Activated T-cell treated with anti-CD3 and anti-CD28 coated beads, Interleukin-2, amount 50 U/mL, for 24 hours (primary cell): ENCODE measurements around the gene PSMC5.

Experiments
- DNase-seq: peaks from one replicate; pipeline ENCODE4 v3.0.0-alpha.2; 2020
- H3K27ac Mint-ChIP-seq: 2 replicates; pipeline ENCODE4 v1.8.0; 2020; ENCODE audit warnings: mild to moderate bottlenecking, mixed read lengths
- H3K27me3 Mint-ChIP-seq: 2 replicates; pipeline ENCODE4 v1.8.0; 2020; ENCODE audit warnings: mixed read lengths
- H3K36me3 Mint-ChIP-seq: 2 replicates; pipeline ENCODE4 v1.8.0; 2020; ENCODE audit warnings: low read depth, mixed read lengths
- H3K4me1 Mint-ChIP-seq: 2 replicates; pipeline ENCODE4 v1.8.0; 2020; ENCODE audit warnings: low read depth, mixed read lengths
- H3K4me3 Mint-ChIP-seq: 2 replicates; pipeline ENCODE4 v1.8.0; 2020; ENCODE audit warnings: mild to moderate bottlenecking, moderate library complexity, mixed read lengths
- H3K9me3 Mint-ChIP-seq: 2 replicates; pipeline ENCODE4 v1.8.0; 2020; ENCODE audit warnings: mixed read lengths

Gene PSMC5

GRCh38 chr17:63809970-63810369, 17.3 kb upstream of the PSMC5 start:
- Mint-ChIP-seq H3K36me3 (peaks cover 98% of the 10 kb centered on the region), H3K4me1 (peaks cover 13% of the 10 kb centered on the region), H3K27ac (no peak overlapping the region), H3K9me3 (no peaks in the 10 kb centered on the region), H3K4me3 (no peak overlapping the region), H3K27me3 (no peaks in the 10 kb centered on the region)
- DNase-seq: no peak

DNA sequence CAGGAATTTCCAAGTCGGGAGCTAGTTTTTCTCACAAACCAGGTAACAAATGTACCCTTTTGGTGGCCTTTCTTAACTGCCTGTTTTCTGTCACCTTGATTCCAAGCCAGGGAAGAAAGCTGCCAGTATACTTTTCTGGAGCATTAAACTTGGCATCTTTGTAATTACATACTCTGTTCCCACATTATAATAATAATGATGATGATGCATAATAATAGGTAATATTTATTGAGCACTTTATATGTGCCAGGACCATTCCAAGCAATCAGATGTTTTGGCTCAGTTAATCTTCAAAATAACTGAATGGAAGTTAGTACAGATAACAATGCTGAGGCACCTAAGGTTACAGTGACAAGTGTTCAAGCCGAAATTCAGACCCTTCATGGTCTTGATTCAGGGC, 11.1 kb upstream of the PSMC5 start:
- H3K4me3 Mint-ChIP-seq: no peak overlapping the region
- H3K27ac Mint-ChIP-seq: peak overlapping the region; percentile 84
- H3K4me1 Mint-ChIP-seq: peaks cover 12% of the 10 kb centered on the region
- no peaks in the 10 kb centered on the region for H3K27me3 Mint-ChIP-seq
- H3K9me3 Mint-ChIP-seq: no peaks in the 10 kb centered on the region
- DNase-seq: no peak
- H3K36me3 Mint-ChIP-seq: peaks cover 100% of the 10 kb centered on the region

DNA sequence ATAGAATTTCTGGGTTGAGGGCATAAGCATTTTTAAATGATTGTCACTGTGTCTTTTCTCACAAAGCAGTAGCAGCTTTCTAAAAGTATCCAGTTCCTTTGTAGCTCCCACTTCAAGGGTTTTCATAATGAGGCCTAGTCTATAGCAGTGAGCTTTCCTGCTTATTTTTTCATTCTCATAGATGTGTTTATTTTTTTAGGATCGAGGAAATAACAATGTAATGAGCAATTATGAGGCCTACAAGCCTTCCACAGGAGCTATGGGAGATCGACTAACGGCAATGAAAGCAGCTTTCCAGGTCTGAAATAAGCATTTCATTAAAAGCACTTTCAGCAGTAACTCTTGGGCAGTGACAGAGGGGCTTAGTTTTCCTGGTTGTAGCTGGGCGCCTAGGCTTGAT, 10.6 kb upstream of the PSMC5 start:
- no peak for DNase-seq
- no peaks in the 10 kb centered on the region for H3K27me3 Mint-ChIP-seq
- peaks cover 16% of the 10 kb centered on the region for H3K4me1 Mint-ChIP-seq
- H3K9me3 Mint-ChIP-seq: no peaks in the 10 kb centered on the region
- H3K4me3 Mint-ChIP-seq: no peak overlapping the region
- peak overlapping the region; percentile 42 for H3K27ac Mint-ChIP-seq
- peaks cover 100% of the 10 kb centered on the region for H3K36me3 Mint-ChIP-seq

GRCh38 chr17:63817736-63818385, 9.4 kb upstream of the PSMC5 start:
- peaks cover 25% of the 10 kb centered on the region for H3K4me1 Mint-ChIP-seq
- no peaks in the 10 kb centered on the region for H3K27me3 Mint-ChIP-seq
- H3K4me3 Mint-ChIP-seq: no peak overlapping the region
- H3K36me3 Mint-ChIP-seq: peaks cover 100% of the 10 kb centered on the region
- DNase-seq: no peak
- no peaks in the 10 kb centered on the region for H3K9me3 Mint-ChIP-seq
- peak overlapping the region; percentile 100 for H3K27ac Mint-ChIP-seq

- peaks cover 35% of the 10 kb centered on the region for H3K4me1 Mint-ChIP-seq
- peaks cover 100% of the 10 kb centered on the region for H3K36me3 Mint-ChIP-seq
- H3K4me3 Mint-ChIP-seq: no peak overlapping the region
- DNase-seq: no peak
- peak overlapping the region; percentile 100 for H3K27ac Mint-ChIP-seq
- no peaks in the 10 kb centered on the region for H3K9me3 Mint-ChIP-seq
- H3K27me3 Mint-ChIP-seq: no peaks in the 10 kb centered on the region
These were observed 8.1 kb upstream of the PSMC5 start for GRCh38 chr17:63819131-63819530.

- H3K27ac Mint-ChIP-seq: peak overlapping the region; percentile 100
These were observed 7.4 kb upstream of the PSMC5 start for GRCh38 chr17:63819585-63820537.

DNA sequence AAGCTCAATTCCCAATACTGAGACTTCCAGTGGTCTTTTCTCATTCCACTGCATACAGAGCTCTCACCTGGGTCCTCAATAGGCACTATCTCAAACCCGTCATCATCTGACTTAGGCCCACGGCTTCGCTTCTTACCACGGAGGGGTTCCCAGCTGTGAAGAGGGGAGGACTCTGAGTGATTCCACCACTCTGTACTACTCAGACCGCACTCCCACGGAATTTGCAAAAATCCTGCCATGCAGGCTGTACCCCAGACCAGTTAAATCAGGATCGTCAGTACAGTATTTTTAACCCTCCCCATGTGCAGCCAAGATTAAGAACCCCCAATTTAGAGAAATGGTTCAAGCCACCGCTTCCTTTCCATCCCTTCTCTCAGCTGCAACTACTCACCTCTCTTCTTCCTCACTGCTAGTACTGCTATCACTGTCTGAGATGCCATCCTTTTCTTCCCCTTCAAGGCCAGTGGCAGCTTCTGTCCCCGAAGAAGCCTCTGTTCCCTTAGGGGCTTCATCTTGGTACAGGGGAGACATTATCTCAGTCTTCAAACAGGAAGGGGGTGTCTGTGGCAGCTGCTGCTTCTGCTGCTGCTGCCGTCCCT, 6.2 kb upstream of the PSMC5 start:
- DNase-seq: no peak
- Mint-ChIP-seq H3K27ac (peak overlapping the region; percentile 100), H3K4me1 (peaks cover 52% of the 10 kb centered on the region), H3K4me3 (no peak overlapping the region), H3K36me3 (peaks cover 100% of the 10 kb centered on the region), H3K9me3 (no peaks in the 10 kb centered on the region), H3K27me3 (no peaks in the 10 kb centered on the region)

More at GRCh38 chr17:63819585-63820537, 7.4 kb upstream of the PSMC5 start:
- no peaks in the 10 kb centered on the region for H3K27me3 Mint-ChIP-seq
- H3K4me3 Mint-ChIP-seq: peak overlapping the region; percentile 6
- no peak for DNase-seq
- H3K4me1 Mint-ChIP-seq: peaks cover 42% of the 10 kb centered on the region
- H3K9me3 Mint-ChIP-seq: no peaks in the 10 kb centered on the region
- H3K36me3 Mint-ChIP-seq: peaks cover 100% of the 10 kb centered on the region

- H3K4me1 Mint-ChIP-seq: peaks cover 55% of the 10 kb centered on the region
- no peak for DNase-seq
- H3K9me3 Mint-ChIP-seq: no peaks in the 10 kb centered on the region
- H3K27ac Mint-ChIP-seq: peak overlapping the region; percentile 100
- no peaks in the 10 kb centered on the region for H3K27me3 Mint-ChIP-seq
- H3K36me3 Mint-ChIP-seq: peaks cover 100% of the 10 kb centered on the region
- no peak overlapping the region for H3K4me3 Mint-ChIP-seq
These were observed 5.4 kb upstream of the PSMC5 start for GRCh38 chr17:63821804-63822203.

DNA sequence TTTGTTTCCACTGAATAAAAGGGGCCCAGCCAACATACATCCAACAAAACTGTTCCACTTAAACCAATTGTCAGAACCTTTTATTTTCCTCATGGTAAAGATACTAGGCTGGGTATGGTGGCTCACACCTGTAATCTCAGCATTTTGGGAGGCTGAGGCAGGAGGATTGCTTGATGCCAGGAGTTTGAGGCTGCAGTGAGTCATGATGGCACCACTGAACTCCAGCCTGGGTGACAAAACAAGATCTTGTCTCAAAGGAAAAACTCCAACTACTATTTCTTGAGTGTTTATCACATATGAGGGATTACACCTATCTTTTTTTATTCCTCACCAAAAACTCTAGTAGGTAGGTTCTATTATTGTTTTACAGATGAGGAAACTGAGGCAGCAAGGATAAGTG, 4.7 kb upstream of the PSMC5 start:
- Mint-ChIP-seq H3K27ac (peak overlapping the region; percentile 100), H3K4me3 (no peak overlapping the region), H3K4me1 (peaks cover 55% of the 10 kb centered on the region), H3K9me3 (no peaks in the 10 kb centered on the region), H3K36me3 (peaks cover 100% of the 10 kb centered on the region), H3K27me3 (no peaks in the 10 kb centered on the region)
- no peak for DNase-seq

- Mint-ChIP-seq H3K27ac (peak overlapping the region; percentile 100), H3K27me3 (no peaks in the 10 kb centered on the region), H3K36me3 (peaks cover 100% of the 10 kb centered on the region), H3K9me3 (no peaks in the 10 kb centered on the region), H3K4me1 (peaks cover 64% of the 10 kb centered on the region), H3K4me3 (no peak overlapping the region)
- DNase-seq: no peak
These were observed 3.4 kb upstream of the PSMC5 start for GRCh38 chr17:63823659-63824331.

DNA sequence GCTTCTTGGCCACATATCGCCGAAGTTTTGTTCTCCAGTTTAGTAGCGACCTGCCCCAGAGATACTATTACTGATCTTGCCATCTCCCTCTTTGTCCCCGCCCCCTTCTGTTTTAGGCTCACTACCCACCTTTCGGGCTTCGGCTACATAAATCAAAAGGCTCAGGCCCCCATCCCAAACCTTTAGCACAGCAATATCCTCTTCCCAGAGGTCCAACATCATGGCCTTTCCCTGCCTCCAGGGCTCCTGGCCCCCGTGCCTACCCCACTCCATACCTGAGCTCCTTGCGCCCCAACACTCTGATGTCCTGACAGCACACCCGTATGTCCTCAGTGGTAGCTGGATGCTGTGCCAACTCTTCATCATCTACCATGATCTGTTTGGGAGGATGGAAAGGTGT, 2.9 kb upstream of the PSMC5 start:
- Mint-ChIP-seq H3K36me3 (peaks cover 100% of the 10 kb centered on the region), H3K9me3 (no peaks in the 10 kb centered on the region), H3K27ac (peak overlapping the region; percentile 100), H3K4me3 (peak overlapping the region; percentile 96), H3K4me1 (peaks cover 66% of the 10 kb centered on the region), H3K27me3 (no peaks in the 10 kb centered on the region)
- no peak for DNase-seq

- no peaks in the 10 kb centered on the region for H3K9me3 Mint-ChIP-seq
- peak overlapping the region; percentile 96 for H3K4me3 Mint-ChIP-seq
- peak overlapping the region; percentile 100 for H3K27ac Mint-ChIP-seq
- DNase-seq: no peak
- peaks cover 100% of the 10 kb centered on the region for H3K36me3 Mint-ChIP-seq
- H3K27me3 Mint-ChIP-seq: no peaks in the 10 kb centered on the region
- H3K4me1 Mint-ChIP-seq: peaks cover 79% of the 10 kb centered on the region
These were observed 696 bp upstream of the PSMC5 start for GRCh38 chr17:63826468-63827001.

DNA sequence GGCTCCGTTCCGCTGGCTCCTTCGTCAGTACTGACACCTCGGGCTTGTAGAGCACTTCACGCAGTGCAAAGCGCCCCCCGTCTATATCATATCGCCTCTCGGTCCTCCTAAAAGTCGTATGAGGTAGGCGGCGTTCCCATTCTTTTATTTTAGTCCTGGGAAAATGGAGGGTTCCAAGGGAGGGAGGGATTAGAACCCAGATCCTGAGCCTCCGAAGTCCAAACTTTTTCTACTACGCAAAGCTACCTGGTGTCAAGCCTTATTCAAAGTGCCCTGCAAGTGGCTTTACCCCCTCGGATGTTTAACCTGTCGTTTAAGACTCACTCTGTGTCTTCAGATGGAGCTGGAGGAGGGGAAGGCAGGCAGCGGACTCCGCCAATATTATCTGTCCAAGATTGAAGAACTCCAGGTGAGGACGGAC, 580 bp downstream of the PSMC5 start:
- H3K36me3 Mint-ChIP-seq: peaks cover 100% of the 10 kb centered on the region
- H3K27me3 Mint-ChIP-seq: no peaks in the 10 kb centered on the region
- H3K27ac Mint-ChIP-seq: peak overlapping the region; percentile 100
- peaks cover 77% of the 10 kb centered on the region for H3K4me1 Mint-ChIP-seq
- H3K9me3 Mint-ChIP-seq: no peaks in the 10 kb centered on the region
- peak overlapping the region; percentile 96 for H3K4me3 Mint-ChIP-seq
- DNase-seq: no peak

DNA sequence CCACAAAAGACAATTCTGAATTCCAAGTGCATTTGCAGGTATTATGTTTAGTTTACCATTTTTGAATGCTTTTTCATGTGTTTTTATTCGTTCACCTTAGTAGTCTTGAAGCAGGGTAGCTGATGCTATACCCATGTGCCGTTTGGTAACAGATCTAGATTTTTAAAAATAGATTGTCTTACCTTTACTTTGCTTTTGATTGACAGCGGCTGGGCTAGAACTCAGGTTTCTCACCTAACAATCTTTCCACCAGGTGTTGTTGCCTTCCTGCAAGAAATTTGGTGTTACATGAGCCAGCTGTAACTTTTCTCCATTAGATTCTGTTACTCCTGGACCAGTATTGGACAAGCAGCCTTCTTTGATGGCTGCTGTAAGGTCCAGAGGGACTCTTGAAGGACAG, 1.7 kb downstream of the PSMC5 start:
- no peaks in the 10 kb centered on the region for H3K27me3 Mint-ChIP-seq
- DNase-seq: no peak

More for the DNA sequence above, 1.7 kb downstream of the PSMC5 start:
- Mint-ChIP-seq H3K4me1 (peaks cover 70% of the 10 kb centered on the region), H3K4me3 (peak overlapping the region; percentile 96), H3K27ac (peak overlapping the region; percentile 100), H3K36me3 (peaks cover 100% of the 10 kb centered on the region), H3K9me3 (no peaks in the 10 kb centered on the region)
